ENCODE measurements around the gene IL21. TPM values are rescaled to one million over a fixed set of nuclear protein-coding genes. Genes with fewer than 3 reads are reported as not detected.

IL21 gene
- total RNA-seq, 1 experiment from 2014 or later = not detected

GRCh38 chr4:122614621-122615020 is 6.2 kb downstream of the IL21 start:
- H3K9me3 ChIP-seq (ENCODE audit: control insufficient read depth, low read depth, low read length) = no peaks in the 10 kb centered on the region
- H4K5ac ChIP-seq (ENCODE audit: insufficient read length, low read depth, low read length) = no peak overlapping the region
- H3K18ac ChIP-seq (ENCODE audit: insufficient read length, low read depth, low read length) = no peak overlapping the region
- no peak overlapping the region for H2BK12ac ChIP-seq (ENCODE audit: insufficient read length, low read depth, low read length)
- no peak overlapping the region for H2AK5ac ChIP-seq (ENCODE audit: insufficient read length, low read length)
- Mint-ChIP-seq H3K36me3 (ENCODE audit: insufficient read depth in 1 of 3, low read depth in 3 of 3) (no peaks in the 10 kb centered on the region), H3K9me3 (no peaks in the 10 kb centered on the region), H3K27me3 (ENCODE audit: low read depth) (no peaks in the 10 kb centered on the region), H3K4me1 (peaks cover 16% of the 10 kb centered on the region in 2 experiments), H3K4me3 (no peak overlapping the region), H3K27ac (no peak overlapping the region)
- H2BK15ac ChIP-seq (ENCODE audit: low read depth, low read length) = no peak overlapping the region
- no peaks in the 10 kb centered on the region for H4K20me1 ChIP-seq (ENCODE audit: control insufficient read depth, insufficient read depth, insufficient read length)
- H3K14ac ChIP-seq (ENCODE audit: insufficient read depth, low read length) = no peak overlapping the region
- no peaks in the 10 kb centered on the region for H3K79me2 ChIP-seq (ENCODE audit: insufficient read depth, low read length)
- no peaks in the 10 kb centered on the region for H3K27me3 ChIP-seq (ENCODE audit: insufficient read depth, low read length)
- H3K4me2 ChIP-seq (ENCODE audit: insufficient read depth, insufficient read length, low read length) = no peak overlapping the region
- no peak overlapping the region for H3K56ac ChIP-seq (ENCODE audit: insufficient read length, low read depth, low read length)
- H3K27ac ChIP-seq (ENCODE audit: insufficient read length, low read depth, low read length) = no peak overlapping the region
- no peak overlapping the region for H3K4ac ChIP-seq (ENCODE audit: low read depth, low read length)
- no peak for TF ChIP-seq CTCF (conservative IDR thresholded peaks at IDR 0.05)
- H3T11ph ChIP-seq (ENCODE audit: low read length) = no peak overlapping the region
- no peaks in the 10 kb centered on the region for H3K79me1 ChIP-seq (ENCODE audit: insufficient read depth, low read depth, low read length, poor library complexity, severe bottlenecking)
- H4K8ac ChIP-seq (replicated peaks; ENCODE audit: insufficient read length, low read depth, low read length) = no peak overlapping the region
- H3K23ac ChIP-seq (ENCODE audit: insufficient read length, low read depth, low read length) = no peak overlapping the region
- peaks cover 4% of the 10 kb centered on the region for H3K4me1 ChIP-seq (ENCODE audit: insufficient read depth, low read length)
- H2AFZ ChIP-seq (ENCODE audit: low read length) = no peak overlapping the region
- no CpG with 5 or more reads among the region's 1 CpG for WGBS (ENCODE audit: extremely low coverage, insufficient read length, low lambda C conversion rate)
- H3K23me2 ChIP-seq (ENCODE audit: insufficient read length, low read depth, low read length, poor library complexity, severe bottlenecking) = no peaks in the 10 kb centered on the region
- no peak for DNase-seq
- H2BK120ac ChIP-seq (ENCODE audit: low read depth, low read length, poor library complexity, severe bottlenecking) = no peak overlapping the region
- no peak overlapping the region for H2BK20ac ChIP-seq (ENCODE audit: low read depth, low read length, poor library complexity, severe bottlenecking)
- no peak overlapping the region for H2BK5ac ChIP-seq (ENCODE audit: insufficient read length, low read length)
- H3K9ac ChIP-seq (ENCODE audit: extremely low read depth, insufficient read length, low read length) = no peak overlapping the region
- no peak overlapping the region for H4K91ac ChIP-seq (ENCODE audit: insufficient read length, low read depth, low read length)

All from H9 (cell line).